ENCODE results near the gene CNGB1.
"Not testable (repeated sequence)": the region's sequence is repeated elsewhere in the genome, so short reads cannot be mapped to it uniquely, and the experiment has no call there.

CNGB1 gene

GRCh38 chr16:57866529-57866918 is 104.4 kb downstream of the CNGB1 start:
- no peak for DNase-seq (ENCODE audit: low read depth in 2 of 3, low spot score in 1 of 3)

GRCh38 chr16:57865746-57866528 is 105.0 kb downstream of the CNGB1 start:
- no peak for DNase-seq (ENCODE audit: low read depth in 2 of 3, low spot score in 1 of 3)

- no peak for DNase-seq (ENCODE audit: low read depth in 2 of 3, low spot score in 1 of 3)
These were observed 107.3 kb downstream of the CNGB1 start for GRCh38 chr16:57863434-57864160.

GRCh38 chr16:57862698-57863433 is 108.1 kb downstream of the CNGB1 start:
- DNase-seq (ENCODE audit: low read depth in 2 of 3, low spot score in 1 of 3), result no peak

- DNase-seq (ENCODE audit: low read depth in 2 of 3, low spot score in 1 of 3), result no peak
These were observed 111.6 kb downstream of the CNGB1 start for GRCh38 chr16:57859331-57859730.

- no peak for DNase-seq (ENCODE audit: low read depth in 2 of 3, low spot score in 1 of 3)
These were observed 112.3 kb downstream of the CNGB1 start for GRCh38 chr16:57858635-57859034.

- not testable (repeated sequence) for DNase-seq (ENCODE audit: low read depth in 2 of 3, low spot score in 1 of 3)
These were observed 112.9 kb downstream of the CNGB1 start for GRCh38 chr16:57857991-57858390.

GRCh38 chr16:57855188-57855587 is 115.7 kb downstream of the CNGB1 start:
- DNase-seq (ENCODE audit: low read depth in 2 of 3, low spot score in 1 of 3), result no peak

- DNase-seq (ENCODE audit: low read depth in 2 of 3, low spot score in 1 of 3), result no peak
These were observed 118.7 kb downstream of the CNGB1 start for GRCh38 chr16:57852189-57852588.

- DNase-seq (ENCODE audit: low read depth in 2 of 3, low spot score in 1 of 3), result no peak
These were observed 122.7 kb downstream of the CNGB1 start for GRCh38 chr16:57848181-57848580.

GRCh38 chr16:57846931-57847330 is 124.0 kb downstream of the CNGB1 start:
- not testable (repeated sequence) for DNase-seq (ENCODE audit: low read depth in 2 of 3, low spot score in 1 of 3)

GRCh38 chr16:57846078-57846697 is 124.7 kb downstream of the CNGB1 start:
- no peak for DNase-seq (ENCODE audit: low read depth in 2 of 3, low spot score in 1 of 3)

- DNase-seq (ENCODE audit: low read depth in 2 of 3, low spot score in 1 of 3), result no peak
These were observed 125.8 kb downstream of the CNGB1 start for GRCh38 chr16:57845115-57845514.

- DNase-seq (ENCODE audit: low read depth in 2 of 3, low spot score in 1 of 3), result no peak
These were observed 126.4 kb downstream of the CNGB1 start for GRCh38 chr16:57844416-57845030.

GRCh38 chr16:57843400-57843799 is 127.5 kb downstream of the CNGB1 start:
- DNase-seq (ENCODE audit: low read depth in 2 of 3, low spot score in 1 of 3), result no peak

- no peak for DNase-seq (ENCODE audit: low read depth in 2 of 3, low spot score in 1 of 3)
These were observed 128.3 kb downstream of the CNGB1 start for GRCh38 chr16:57842601-57843000.

- no peak for DNase-seq (ENCODE audit: low read depth in 2 of 3, low spot score in 1 of 3)
These were observed 130.1 kb downstream of the CNGB1 start for GRCh38 chr16:57840833-57841232.

GRCh38 chr16:57838161-57838560 is 132.8 kb downstream of the CNGB1 start:
- no peak for DNase-seq (ENCODE audit: low read depth in 2 of 3, low spot score in 1 of 3)

GRCh38 chr16:57837305-57838125 is 133.4 kb downstream of the CNGB1 start:
- no peak for DNase-seq (ENCODE audit: low read depth in 2 of 3, low spot score in 1 of 3)

GRCh38 chr16:57835439-57835838 is 135.5 kb downstream of the CNGB1 start:
- DNase-seq (ENCODE audit: low read depth in 2 of 3, low spot score in 1 of 3), result not testable (repeated sequence)

All from stimulated activated CD4-positive, alpha-beta T cell treated with anti-CD3 and anti-CD28 coated beads, Interleukin-12 subunit alpha, Interleukin-12 subunit beta, amount 100 ng/mL, for 48 hours (primary cell).